ENCODE data around the gene STRAP.

STRAP gene

GRCh38 chr12:15882118-15882971 is at the start of gene STRAP:
Gene STRAP, plus strand, starts transcription at chr12:15882387. Its CDS starts 321 bp downstream, at chr12:15882708.
- peak; percentile 87 for DNase-seq (ENCODE audit: low read depth)

DNA sequence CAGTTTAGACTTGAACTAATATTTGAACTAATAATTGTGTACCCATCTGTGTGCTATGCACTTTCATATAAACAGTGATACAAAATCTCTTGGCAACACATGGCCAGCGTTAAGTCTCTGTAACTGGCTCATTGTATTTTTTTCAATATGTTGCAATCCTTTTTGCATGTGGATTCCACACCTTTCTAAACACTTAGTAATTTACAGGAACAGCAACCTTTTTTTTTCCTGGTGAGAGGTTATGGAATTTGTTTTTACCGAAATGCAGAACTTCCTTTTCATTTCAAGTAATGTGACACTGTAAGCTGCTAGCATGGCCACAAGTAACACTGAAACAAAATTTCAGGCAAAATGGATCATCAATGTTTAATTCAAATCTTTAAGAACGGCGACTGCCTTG is 47.6 kb upstream of the STRAP start:
- no peak for DNase-seq (ENCODE audit: low read depth)

GRCh38 chr12:15837141-15837790 is 44.9 kb upstream of the STRAP start:
- no peak for DNase-seq (ENCODE audit: low read depth)

GRCh38 chr12:15839041-15839440 is 43.1 kb upstream of the STRAP start:
- DNase-seq (ENCODE audit: low read depth) = no peak

DNA sequence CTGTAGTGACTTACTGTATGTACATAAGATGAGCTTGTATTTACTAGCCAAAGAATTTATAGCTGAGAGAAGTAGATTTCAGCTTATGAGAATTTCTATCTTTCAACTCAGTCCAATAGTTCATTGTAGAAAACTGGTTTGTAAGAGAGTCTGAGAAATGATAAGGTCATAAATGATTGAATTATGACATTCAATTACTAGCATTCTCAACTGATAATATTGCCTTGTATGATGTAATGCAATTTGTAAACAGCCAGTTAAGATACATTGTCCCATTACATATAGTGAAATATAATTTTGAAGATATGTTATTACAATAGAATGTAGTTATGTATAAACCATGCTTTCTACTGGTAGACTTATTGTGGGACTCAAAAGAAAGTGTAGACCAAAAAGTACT is 42.5 kb upstream of the STRAP start:
- no peak for DNase-seq (ENCODE audit: low read depth)

DNA sequence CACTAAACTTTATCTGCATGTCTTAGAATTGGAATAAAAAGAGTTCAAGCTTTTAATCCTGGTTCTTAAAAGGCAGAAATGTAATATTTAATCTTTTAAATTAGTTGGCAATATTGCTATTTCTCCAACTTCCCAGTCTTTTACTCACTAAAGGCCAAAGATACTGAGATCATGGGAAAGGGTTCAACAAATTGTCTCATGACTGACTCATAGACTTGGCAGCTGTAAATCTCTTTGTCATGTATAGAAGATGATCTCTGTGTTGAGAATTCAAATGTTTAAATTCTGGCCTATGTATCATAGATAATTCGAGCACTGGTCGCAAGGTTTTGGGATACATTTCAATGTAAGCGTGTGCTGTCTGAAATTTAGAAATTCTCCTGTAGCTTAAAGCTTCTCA is 40.1 kb upstream of the STRAP start:
- DNase-seq (ENCODE audit: low read depth) = peak; percentile 67

DNA sequence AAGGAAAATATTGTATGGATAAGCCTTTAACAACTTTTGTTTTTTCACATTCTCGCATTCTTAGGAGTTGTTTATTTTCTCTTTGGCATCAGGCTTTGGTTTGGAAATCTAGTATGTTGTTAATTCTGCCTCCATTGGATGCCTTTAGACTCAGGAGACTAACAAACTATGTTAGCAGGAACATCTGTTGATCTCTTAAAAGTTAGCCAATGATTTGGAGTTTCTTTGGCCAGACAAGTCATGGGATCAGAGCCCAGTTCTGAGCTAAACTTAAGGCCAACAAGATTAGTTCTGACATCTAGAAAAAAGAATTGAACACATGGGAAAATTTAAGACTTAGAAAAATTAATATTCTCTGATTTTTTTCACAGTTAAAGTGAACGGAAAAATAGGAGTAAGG is 35.3 kb upstream of the STRAP start:
- DNase-seq (ENCODE audit: low read depth) = no peak

- DNase-seq (ENCODE audit: low read depth) = no peak
These were observed 33.6 kb upstream of the STRAP start for GRCh38 chr12:15848606-15849005.

DNA sequence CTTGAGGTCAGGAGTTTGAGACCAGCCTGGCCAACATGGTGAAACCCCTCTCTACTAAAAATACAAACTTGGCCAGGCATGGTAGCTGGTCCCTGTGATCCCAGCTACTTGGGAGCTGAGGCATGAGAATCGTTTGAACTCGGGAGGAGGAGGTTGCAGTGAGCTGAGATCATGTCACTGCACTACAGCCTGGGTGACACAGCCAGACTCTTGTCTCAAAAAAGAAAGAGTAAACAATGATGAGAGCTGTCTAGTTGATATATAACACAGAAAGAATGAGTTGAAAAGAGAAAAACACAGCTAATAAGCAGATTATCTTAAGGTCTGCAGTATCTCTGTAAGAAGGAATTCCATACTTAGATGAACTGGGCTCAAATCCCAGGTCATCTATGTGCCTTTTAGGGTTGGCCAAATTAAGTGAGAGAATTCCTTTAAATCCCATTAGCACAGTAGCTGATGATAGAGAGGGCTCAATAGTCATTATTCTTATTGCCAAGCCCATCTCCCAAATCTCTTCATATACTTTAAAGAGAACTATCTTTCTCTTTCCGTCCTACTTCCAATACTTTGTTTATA is 31.1 kb upstream of the STRAP start:
- DNase-seq (ENCODE audit: low read depth) = no peak

DNA sequence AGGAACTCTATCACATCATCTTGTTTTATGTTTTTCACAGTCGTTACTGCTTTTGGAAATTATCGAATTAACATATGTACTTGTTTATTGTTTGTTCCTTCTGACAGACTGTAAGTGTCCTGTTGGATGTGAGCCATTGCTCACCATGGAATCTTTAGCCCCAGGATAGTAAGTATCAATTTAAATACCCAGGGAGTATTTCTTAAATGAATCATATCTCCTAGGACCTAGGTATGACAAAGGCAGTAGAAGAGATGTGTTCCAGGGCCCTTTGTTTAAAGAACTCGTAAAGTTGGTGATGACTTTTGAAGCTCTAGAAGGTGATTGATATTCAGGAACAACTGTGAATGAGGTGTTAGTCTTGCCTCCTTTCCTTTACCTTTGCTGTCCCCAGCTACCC is 30.3 kb upstream of the STRAP start:
- DNase-seq (ENCODE audit: low read depth) = no peak

DNA sequence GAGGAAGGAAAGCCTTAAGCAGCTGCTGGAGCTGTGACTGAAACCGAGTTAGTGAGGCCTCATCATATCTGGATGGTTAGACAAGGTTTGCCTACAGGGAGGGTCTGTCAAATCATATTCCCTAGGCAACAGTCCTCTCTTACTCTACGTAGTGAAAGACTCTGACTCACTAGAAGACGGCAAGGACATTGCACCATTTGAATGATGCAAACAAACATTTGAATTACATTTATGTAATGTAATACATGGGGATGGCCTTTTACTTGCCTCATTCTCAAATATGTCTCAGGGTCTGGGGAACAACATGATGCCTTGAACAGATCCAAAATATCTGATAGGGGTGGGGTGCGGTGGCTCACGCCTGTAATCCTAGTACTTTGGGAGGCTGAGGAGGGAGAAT is 29.8 kb upstream of the STRAP start:
- DNase-seq (ENCODE audit: low read depth) = no peak

GRCh38 chr12:15853877-15854276 is 28.3 kb upstream of the STRAP start:
- DNase-seq (ENCODE audit: low read depth) = no peak

GRCh38 chr12:15854916-15855315 is 27.3 kb upstream of the STRAP start:
- DNase-seq (ENCODE audit: low read depth) = no peak

DNA sequence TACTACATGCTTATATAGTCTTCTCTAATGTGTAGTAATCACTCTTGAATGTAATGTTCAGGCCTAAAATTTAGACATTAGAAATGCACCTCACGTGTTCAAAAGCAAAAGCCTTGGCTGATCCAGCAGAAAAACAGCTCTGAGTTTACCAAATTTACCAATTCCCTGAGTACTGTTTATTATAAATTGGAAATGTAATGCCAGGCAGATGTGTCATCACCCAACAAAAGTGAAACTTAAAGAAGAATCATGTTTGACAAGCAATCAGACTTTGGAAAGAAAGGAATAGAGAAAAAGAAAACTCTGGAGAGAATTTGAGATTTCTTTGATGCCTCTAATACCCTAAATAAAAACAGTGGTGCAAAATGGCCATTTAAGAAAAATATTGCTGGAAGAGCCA is 26.5 kb upstream of the STRAP start:
- DNase-seq (ENCODE audit: low read depth) = peak; percentile 54

- DNase-seq (ENCODE audit: low read depth) = peak; percentile 47
These were observed 25.8 kb upstream of the STRAP start for GRCh38 chr12:15856097-15856982.

DNA sequence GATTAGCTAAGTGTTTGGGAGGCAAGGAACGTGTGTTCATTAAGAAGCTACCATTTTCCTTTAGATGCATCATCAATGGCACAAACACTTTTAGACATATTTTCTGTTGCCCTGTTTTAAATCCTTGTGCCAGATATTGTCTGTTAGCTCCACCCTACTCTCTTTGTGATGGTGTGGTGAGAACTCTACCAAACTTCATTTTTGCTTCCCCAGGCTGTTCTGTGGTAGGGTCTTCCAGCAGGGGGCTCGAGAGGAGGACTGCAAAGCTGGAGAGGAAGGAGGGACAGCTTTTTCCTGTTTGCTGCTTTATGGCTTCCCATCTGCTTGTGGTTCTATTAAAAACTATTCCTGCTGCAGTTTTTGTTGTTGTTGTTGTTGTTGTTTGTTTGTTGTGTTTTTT is 23.8 kb upstream of the STRAP start:
- DNase-seq (ENCODE audit: low read depth) = no peak

DNA sequence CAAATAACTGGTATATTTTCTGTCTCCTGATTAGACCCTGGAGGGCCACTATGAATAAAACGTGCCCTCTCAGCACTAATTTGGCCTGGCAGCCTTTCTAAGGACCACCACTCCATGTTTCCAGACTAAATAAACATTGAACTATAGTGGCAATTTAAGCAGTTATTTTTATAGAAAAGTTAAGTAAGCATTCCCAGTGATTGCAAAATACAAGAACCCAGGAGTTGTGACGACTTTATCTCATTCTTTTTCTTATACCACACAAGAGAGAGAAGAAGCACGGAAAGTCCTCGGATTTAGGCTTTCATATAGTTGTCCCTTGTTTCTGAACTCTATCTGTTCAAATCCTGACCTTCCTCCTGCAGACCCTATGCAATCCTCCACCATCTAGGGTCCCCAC is 23.1 kb upstream of the STRAP start:
- no peak for DNase-seq (ENCODE audit: low read depth)

- DNase-seq (ENCODE audit: low read depth) = no peak
These were observed 20.8 kb upstream of the STRAP start for GRCh38 chr12:15861404-15861803.

DNA sequence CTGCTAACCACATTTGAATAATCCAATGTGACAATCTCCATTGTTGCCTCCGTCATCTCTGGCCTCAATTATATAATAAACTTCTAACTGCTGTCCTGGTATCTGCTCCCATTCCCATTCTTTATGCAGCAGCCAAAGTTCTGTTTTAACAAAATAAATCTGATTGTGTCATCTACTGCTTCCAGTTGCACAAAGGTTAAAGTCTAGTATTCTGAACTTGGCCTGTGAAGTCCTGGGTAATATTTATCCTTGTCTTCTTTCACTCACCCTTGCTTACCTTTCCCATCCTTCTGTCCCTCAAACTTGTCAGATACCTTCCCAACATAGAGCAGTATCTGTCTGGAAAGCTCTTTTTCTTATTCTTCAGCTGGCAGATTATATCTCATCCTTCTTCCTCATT is 19.3 kb upstream of the STRAP start:
- no peak for DNase-seq (ENCODE audit: low read depth)

DNA sequence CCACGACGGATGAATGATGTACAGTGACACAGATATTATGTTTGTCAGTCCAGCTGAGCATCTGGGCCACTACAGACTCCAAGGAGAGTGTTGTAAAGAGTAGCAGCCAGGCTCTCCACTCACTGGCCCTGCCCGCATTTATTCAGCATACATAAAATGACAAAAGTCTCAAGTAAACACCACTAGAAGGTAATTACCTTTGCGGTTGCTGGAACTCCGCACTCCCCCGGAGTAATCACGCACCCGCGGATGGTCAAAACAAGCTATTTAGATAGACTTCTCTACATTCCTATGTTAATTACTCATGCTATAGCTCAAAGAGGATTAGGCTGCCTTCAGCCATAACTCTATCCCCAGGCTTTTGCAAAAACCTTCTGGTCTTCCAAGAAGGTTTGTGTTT is 18.8 kb upstream of the STRAP start:
- DNase-seq (ENCODE audit: low read depth) = no peak

GRCh38 chr12:15863984-15864383 is 18.2 kb upstream of the STRAP start:
- no peak for DNase-seq (ENCODE audit: low read depth)

- no peak for DNase-seq (ENCODE audit: low read depth)
These were observed 14.0 kb upstream of the STRAP start for GRCh38 chr12:15868186-15868585.

Data from HS-5 (cell line).